NCI-H69 (cell line): ENCODE data around the gene GJA5.
A peak's percentile ranks its signal among the peaks of the same experiment; 100 is the strongest.

Experiments
- DNase-seq: peaks from one replicate; lab custom pipeline; 2025; lab: John Stamatoyannopoulos, UW

GJA5 gene

DNA sequence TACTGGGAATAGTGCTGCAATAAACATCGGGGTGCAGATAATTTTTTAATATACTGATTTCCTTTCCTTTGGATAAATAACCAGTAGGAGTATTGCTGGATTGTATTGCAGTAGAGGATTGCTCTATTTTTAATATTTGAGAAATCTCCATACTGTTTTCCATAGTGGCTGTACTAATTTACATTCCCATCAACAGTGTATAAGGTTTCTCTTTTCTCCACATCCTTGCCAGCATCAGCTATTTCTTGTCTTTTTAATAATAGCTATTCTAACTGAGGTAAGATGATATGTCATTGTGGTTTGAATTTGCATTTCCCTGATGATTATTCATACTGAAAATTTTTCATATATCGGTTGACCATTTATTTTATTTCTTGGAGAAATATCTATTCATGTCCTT, 31.1 kb downstream of the GJA5 start:
- no peak for DNase-seq

DNA sequence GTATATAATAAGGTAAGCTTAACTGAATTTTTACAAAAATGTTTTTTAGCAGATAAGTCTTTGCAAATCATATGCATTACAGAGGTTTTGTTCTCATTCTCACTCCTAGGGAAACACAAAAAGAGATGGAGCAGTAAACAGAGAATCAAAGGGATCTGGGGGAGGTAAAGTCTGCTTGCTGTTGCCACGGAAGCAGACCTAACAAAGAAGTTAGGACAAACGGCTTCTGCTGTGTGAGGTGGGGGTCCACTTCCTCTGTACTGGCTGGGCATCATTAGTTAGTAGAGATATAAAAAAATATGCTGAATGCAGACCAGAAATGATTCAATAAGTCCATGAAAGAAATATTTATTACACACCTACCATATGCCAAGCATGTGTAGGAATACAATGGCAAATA, 34.2 kb downstream of the GJA5 start:
- DNase-seq = no peak

DNA sequence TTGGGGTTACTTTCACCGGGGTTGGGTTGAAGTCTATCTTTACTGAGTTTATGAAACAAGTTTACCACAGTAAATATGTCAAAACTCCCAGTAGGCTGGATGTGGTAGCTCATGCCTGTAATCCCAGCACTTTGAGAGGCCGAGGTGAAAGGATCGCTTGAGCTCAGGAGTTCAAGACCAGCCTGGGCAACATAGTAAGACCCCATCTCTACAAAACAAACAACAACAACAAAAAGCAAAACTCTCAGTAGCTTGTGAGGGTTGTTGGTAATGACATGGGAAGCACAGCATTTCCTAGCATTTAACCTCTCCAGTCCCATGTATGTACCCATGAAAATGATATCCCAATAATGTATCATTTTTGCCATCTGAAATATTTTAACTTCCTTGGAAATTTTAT, 34.7 kb downstream of the GJA5 start:
- no peak for DNase-seq

DNA sequence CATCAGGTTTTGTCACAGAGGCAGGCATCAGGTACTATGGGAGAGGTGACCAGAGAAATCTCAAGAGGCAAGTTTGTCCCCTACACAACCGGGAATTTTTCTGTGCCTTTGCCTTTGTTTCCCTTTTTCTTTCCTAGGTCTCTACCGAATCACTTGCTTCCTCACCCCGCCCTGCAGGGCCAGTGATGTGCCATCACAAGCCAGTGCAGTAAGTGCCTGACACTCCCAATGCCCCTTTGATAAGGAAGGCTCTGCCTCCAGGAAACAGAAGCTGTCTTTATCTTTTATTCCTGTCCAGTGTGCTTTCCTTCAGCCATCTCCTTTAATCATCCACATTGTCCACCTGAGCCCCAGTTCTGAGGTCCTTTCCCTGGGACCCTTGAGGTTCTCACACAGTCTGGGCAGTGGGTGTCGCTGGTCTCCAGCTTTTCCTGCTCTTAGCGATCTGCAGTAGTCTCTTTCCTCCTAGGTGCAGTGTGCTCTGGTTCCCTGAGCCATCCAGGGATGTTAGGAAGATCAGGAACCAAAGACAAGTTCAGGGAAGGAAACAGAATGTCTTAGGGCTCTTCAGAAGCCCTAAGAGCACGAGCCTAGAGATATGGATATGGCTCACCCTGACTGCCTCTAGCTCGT, 36.6 kb downstream of the GJA5 start:
- peak; percentile 25 for DNase-seq

DNA sequence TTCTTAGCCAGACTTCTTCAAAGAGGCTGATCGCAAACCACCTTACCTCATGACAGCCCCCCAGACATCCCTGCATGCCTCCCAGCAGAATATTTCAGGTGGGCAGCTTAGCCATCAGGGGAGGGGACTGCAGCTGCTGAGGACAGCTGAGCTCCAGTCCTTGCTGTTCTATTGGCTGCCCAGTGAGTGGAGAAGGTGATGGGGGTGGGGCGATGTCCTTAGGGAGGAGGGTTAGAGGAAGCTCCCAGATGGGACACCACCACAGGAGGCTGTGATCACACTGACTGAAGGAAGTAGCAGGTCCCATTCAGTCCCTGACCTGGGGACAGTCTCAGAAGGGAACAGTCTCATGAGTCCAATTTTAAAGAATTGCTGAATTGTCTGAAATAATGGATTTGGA, 38.3 kb downstream of the GJA5 start:
- no peak for DNase-seq

DNA sequence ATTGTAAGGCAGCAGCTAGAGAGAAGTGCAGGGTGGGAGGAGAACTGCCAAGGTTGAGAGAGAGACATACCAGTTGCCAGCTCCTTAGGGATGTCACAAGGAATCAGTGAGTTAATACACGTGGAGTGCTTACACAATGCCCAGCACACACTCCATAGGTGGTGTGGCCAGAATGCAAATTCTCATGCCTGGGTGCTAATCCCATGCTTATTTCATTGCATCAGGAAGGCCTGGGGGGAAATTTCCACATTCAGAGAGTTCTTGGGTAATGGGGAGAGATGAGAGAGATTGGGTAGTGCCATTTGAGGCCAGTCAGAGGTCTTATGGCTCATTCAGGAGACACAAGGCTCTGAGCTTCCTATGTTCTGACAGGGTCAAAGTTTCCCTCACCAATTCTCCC, 38.7 kb downstream of the GJA5 start:
- DNase-seq = no peak

DNA sequence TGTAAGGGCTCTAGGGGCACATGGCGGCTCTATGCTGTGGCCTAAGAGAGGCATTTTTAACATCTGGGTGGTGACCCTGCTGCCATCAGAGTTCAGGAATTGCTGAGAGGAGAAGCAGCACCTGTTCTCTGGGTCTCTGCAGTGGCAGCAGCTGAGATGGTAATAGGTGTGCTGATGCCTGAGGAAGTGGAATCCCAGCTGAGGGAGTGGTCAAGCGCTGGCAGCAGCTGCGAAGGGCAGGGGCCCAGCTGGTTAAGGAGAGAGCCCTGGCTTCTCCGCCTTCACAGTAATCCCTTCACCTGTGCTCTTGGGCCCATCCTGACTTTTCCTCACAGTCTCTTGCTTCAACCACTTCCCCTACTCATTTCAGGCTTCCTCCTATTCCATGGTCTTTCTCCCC, 39.8 kb downstream of the GJA5 start:
- no peak for DNase-seq

DNA sequence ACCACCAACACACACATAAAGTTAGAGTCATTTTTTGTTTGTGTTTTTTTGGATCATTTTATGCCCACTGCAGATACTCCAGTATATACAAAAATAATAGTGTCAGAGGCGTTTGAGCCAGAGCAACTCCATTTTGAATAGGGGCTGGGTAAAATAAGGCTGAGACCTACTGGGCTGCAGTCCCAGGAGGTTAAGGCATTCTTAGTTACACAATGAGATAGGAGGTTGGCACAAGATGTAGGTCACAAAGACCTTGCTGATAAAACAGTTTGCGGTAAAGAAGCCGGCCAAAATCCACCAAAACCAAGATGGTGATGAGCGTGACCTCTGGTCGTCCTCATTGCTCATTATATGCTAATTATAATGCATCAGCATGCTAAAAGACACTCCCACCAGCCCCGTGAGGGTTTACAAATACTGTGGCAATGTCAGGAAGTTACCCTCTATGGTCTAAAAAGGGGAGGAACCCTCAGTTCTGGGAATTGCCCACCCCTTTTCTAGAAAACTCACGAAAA, 40.6 kb downstream of the GJA5 start:
- no peak for DNase-seq

DNA sequence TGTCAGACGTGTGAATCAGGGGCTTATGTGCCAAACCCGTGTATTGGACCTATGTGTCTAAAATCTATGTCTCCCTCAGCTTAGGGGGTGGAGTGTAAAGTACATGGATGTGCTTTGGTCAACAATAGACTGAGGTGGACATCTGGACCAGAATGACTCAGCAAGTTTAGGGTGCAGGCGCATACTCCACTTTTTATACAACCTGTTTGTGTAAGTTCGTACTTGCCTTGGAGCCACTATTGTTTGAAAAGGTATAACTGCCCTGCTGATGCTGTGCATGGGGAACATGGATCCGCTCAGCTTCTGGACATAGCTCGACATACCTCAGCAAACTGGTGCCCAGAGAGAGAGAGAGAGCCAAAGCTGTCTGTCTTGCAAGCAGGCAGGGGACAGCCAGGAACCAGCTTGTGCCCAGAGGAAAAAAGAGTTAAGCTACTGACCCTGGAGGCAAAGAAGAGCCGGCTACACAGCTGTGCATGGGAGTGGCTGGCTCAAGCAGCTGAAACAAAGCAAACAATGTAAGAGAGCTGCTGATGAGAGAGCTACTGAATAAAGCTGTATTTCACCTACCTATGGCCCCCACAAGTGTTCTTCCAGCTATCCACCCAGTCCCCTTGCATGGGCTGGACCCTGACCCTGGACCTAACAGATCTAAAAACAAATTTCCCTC, 41.2 kb downstream of the GJA5 start:
- DNase-seq = no peak

DNA sequence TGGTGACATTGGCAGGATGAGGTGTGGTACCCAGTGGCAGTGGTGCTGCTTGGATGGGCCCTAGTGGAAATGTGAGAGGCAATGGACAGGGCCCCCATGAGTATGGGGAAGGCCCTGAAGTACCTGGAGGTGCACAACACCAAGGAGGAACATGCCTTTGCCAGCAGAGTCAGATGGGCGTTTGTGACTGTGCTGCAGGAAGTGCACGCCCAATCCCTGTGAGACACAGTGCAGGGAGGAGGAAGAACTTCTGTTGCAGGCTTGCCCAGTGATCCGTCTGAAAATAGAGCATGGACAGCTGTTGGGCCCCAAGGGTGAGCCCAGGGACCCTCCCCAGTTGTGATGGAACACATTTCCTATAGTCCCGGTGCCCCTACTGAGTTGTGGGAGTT, 42.7 kb downstream of the GJA5 start:
- no peak for DNase-seq

DNA sequence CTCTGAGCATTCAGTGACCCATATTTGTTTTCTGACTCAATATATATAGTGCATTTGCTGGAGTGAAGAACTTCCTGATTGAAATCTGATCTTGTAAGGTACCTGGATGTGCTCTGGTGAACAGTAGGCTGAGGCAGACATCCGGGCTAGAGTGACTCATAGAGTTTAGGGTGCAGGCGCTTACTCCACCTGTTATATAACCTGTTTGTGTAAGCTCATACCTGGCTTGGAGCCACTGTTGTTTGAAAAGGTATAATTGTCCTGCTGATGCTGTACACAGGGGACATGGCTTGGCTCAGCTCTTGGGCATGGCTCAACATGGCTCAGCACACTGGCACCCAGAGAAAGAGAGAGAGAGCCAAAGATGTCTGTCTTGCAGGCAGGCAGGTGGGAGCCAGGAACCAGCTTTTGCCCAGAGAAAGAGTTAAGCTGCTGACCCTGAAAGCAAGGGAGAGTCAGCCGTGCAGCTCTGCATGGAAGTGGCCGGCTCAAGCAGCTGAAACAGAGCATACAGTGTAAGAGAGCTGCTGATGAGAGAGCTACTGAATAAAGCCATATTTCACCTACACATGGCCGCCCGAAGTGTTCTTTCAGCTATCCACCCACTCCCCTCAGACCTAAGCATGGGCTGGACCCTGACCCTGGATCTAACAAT, 43.2 kb downstream of the GJA5 start:
- peak; percentile 63 for DNase-seq

DNA sequence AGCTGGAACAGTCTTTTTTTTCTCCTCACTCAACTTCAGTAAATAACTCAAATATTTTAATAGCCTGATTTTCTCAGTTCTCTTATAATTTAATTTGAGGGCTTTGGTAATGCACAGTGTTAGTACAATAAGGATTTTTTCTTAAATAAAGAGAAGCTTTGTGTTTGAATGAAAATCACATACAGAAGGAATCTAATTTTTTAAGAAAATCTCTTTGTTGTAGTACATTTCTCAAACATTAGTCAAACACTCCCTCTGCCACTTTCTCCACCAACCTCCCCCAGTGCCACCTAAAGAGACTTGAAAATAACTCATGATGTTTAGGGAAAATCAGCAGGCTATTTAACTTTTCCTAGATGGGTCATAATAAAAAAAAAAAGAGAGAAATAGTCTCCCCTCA, 47.8 kb downstream of the GJA5 start:
- no peak for DNase-seq
